HG03025 (cell line): ENCODE data around the gene DAGLA.

Experiments used
- ATAC-seq: cut with Tn5 transposase; IDR thresholded peaks from one replicate; pipeline ENCODE4 v1.9.1; 2021; ENCODE audit warnings: mild to moderate bottlenecking, moderate library complexity; ENCODE audit not compliant: unreplicated experiment, low FRiP score

Gene DAGLA

DNA sequence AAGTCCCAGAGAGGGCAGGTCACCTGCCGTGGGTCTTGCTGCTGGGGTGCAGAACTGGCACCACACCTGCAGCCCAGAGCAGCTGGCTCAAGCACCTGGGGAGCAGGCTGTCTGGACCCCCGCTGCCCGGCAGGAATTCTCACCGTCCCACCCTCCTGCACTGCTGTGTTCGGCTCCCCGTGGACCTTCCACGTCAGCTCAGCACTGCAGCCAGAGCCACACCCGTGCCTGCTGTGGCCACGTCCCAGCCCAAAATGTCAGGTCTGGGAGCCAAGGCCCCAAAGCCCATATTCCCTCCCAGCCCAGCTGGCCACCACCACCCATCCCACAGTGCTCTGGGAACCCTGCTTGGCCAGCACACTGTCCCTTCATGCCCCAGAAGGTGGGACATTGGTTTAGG, 44.2 kb downstream of the DAGLA start:
- ATAC-seq = no peak

DNA sequence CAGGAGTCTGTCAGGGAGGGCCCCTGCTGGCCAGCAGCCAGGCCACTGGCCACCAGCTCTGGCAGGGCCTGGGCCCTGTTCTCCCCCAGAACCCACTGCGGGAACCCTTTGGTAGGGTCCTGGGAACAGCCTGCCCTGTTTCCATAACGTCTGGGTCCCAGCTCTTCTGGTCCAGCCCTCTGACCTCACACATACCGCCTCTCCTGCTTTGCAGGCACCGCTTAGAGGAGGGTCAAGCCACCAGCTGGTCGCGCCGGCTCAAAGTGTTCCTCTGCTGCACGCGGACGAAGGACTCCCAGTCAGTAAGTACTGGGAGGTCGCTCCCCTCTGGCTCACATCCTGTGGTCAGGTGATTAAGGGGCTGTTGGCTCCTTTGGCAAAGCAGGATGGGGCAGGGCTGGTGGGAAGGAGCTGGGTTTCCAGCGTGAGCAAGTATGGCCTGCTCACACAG, 45.6 kb downstream of the DAGLA start:
- no peak for ATAC-seq

DNA sequence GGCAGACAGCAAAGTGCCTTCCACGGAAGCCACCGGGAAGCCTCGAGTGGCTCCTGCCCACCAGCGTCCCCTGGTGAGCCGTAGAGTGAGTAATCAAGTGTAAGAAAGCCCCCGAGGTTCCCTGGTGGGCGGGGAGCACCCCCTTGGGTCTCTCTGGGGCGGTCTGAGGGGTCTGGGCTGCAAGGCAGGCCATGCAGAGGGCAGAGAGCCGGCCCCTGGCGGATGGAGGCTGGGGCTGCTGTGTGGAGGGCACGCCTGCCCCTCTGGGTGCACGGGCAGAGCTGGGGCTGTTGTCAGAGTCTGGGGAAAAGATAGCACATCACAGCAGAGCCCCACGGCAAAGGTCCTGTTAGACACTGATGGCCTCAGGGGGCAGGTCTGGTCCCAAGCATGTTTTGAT, 46.6 kb downstream of the DAGLA start:
- no peak for ATAC-seq

GRCh38 chr11:61727401-61727811, 47.2 kb downstream of the DAGLA start:
- no peak for ATAC-seq

- no peak for ATAC-seq
Observed at GRCh38 chr11:61728066-61728939, 48.1 kb downstream of the DAGLA start.

DNA sequence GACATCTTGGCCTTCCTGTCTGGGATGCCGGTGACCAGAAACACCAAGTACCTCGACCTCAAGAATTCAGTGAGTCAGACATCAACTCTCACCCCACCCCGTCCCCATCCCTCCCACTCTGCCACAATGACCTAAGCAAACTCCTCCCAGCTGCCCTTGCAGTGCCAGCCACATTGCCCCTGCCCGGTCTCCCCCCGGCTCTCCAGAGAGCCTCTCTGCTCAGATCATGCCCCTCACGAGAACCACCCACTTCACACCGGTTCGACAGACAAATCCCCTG, 48.7 kb downstream of the DAGLA start:
- no peak for ATAC-seq

- ATAC-seq = no peak
Observed at GRCh38 chr11:61730240-61730994, 50.2 kb downstream of the DAGLA start.

- ATAC-seq = no peak
Observed at GRCh38 chr11:61731211-61731951, 51.2 kb downstream of the DAGLA start.

DNA sequence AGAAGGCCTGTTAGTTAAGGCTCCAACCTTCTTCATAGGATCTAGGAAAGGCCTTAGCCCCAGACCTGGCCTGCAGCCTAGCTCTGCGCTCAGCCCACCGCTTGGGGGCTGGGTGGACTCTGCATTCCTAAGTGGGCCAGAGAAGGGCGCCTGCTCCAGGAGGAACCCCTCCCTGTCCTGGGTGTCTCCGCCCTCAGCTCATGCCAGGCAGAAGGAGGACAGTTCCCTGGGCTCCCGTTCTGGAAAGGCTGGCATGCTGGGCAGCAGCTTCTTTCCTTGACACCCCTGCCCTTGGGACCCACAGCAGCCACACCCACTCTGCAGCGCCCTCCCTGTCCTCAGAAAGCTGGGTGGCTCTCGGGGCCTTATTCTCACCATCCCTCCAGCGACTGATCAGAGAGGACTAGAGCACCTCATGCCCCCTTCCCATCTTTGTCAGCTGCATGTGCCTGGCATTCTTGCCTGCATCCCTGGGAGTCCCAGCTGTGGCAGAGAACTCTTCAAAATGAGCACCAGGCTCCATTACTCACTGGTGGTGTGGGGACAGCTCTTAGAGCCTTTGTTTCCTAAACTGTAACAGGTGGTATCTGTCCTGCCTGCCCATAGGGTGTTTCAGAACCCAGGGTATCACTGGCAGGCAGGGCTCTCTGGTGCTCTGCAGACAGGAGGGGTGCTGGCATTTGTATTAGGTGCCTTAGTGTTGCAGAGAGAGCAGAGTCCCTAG, 51.9 kb downstream of the DAGLA start:
- no peak for ATAC-seq

GRCh38 chr11:61732705-61733104, 52.5 kb downstream of the DAGLA start:
- ATAC-seq = no peak

DNA sequence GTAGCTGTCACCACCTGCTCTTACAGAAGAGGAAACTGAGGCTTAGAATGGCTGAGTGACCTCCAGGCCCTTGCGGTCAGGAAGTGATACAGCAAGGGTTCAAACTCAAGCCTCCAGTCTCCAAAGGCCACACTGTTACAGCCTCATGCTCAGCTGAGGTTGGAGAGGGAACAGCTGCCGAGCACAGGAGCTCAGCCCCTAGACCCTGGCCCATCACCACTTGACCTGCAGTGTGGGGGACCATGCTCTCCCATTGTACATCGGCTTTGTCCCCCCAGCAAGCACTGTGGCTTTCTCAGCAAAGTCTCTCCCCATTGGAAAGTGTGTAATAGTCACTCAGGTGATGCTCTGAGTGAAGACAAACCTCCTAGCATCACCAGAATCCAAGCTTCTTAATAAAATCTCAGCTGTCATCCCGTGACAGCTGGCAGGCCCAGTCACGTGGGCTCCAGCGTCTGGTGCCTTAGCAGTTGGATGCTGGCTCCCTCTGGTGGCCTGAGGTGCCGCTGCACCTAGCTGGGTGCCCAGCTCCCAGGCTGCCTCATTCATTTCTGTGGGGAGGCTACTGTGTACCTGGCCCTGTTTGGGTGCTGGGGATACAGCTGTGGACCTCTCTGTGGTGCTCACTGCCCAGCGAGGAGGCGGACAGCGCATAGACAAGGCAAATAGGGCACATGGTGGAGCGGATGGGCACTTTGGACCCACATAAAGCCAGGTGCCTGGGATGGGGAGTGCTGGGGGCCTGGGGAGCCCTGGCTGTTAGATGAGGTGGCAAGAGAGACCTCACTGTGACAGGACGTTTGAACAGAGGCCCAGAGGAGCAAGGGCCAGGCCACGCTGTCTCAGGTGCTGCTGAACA, 53.2 kb downstream of the DAGLA start:
- peak; percentile 61 for ATAC-seq

DNA sequence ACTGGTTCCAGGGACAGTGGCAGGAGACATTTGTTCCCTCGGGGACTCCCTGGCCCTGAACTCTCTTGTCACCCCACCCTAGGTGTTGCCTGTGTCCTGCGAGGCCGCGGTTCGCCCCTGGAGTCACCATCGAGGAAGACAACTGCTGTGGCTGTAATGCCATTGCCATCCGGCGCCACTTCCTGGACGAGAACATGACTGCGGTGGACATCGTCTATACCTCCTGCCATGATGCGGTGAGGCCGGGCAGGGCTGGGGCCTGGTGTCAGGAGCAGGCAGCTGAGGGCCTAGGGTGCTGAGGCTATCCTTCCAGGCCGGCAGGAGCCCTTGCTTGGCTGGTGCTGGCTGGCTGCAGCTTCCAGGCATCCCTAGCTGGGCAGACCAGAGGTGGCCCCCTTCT, 54.6 kb downstream of the DAGLA start:
- ATAC-seq = no peak

DNA sequence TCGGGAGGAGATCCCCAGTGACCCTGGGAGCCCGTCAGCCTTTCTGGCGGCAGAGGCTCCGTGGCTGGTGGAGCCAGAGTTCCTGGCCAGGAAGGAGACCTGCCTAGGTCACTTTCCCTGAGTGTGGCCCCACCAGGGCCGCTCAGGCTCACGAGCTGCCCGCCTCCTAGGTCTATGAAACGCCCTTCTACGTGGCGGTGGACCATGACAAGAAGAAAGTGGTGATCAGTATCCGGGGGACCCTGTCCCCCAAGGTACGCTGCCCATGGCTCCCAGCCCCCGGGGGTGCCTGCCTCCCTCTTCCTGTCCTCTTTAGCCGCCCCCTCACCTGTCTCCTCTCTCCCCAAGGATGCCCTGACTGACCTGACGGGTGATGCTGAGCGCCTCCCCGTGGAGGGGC, 55.2 kb downstream of the DAGLA start:
- no peak for ATAC-seq

DNA sequence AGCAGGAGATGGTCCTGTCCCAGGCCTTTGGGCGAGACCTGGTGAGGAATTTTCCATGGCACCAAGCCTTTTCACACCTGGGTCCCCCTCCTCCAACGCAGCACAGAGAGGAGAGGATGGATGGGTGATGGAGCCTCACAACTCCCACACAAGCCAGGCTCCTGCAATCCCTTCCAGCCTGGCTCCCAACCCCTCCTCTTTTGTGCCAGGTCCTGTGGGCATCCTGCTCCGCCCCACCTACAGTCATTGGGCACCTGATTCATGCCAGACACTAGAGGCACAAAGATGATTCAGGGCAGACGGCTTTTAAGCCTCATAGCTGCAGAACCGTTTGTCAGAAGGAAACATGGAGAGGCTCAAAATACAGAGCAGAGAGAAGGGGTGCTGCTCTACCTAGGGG, 56.1 kb downstream of the DAGLA start:
- ATAC-seq = no peak

GRCh38 chr11:61737131-61737530, 56.9 kb downstream of the DAGLA start:
- ATAC-seq = no peak

DNA sequence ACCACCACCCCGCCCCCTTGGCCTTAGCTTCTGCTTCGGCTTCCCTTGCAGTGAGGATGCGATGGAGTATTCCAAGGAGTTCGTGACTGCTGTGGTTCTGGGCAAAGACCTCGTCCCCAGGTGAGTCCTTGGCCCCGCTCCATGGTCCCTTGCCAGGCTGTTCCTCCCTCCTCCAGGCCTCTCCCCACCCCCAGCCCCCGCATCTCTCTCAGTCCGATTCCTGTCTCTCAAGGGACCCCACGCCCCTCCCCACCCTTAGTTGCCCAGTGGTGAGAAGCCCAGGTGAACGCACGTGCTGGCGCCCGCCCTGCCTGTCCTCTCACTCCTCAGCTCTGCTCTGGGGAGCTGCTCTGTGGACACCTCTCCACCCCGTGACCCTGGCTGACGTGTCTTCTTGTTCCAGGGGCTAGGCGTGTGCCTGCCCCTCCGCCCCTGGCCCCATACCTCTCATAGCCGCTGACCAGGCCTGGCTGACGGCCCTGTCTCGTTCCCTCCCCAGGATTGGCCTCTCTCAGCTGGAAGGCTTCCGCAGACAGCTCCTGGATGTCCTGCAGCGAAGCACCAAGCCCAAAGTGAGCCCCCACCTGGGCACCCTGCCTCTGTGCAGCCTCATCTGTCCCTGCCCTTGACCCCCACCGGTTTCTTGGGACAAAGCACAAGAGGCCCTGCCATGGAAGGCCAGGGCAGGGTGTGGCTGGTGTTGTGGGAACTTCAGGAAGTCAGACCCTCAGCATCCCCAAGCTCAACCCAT, 57.6 kb downstream of the DAGLA start:
- ATAC-seq = no peak

GRCh38 chr11:61738776-61739175, 58.6 kb downstream of the DAGLA start:
- no peak for ATAC-seq

- ATAC-seq = no peak
Observed at GRCh38 chr11:61739413-61739812, 59.2 kb downstream of the DAGLA start.

GRCh38 chr11:61739966-61740365, 59.8 kb downstream of the DAGLA start:
- no peak for ATAC-seq
